ENCODE measurements around the gene ASB2.

The ASB2 gene

DNA sequence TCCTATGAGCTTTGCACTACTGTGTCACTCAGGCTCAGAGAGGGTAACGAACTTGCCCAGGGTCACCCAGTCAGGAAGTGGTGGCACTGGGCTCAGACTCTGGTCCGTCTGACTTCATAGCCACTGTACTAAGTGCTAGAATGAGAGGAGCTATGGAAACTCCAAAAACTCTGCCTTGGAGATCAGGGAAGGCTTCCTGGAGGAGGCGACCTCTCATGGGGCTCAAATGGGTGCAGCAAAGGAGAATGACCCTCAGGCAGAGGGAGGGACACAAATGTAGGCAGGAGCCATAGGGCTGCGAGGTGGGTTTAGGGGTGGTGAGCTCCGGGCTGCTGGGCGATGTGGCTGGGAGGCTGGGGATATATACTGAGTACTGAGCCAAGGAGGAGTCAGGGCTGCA, 23.9 kb upstream of the ASB2 start:
- DNase-seq = no peak

DNA sequence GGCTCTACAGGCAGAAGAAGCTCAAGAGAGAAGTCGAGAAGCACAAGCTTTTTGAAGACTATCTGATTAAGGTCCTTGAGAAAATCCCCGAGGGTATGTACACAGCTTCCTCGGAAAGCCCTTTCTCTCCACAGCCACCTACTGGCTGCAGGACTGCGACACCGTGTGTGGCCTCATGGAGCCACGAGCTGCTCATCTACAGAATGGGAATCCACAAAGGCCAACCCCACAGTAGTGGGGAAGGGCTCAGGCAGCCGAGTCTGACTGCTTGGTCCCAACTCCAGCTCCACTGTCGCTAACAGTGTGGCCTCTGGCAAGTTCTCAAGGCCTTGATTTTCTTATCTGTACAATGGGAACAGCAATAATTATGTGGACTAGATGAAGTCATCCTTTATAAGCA, 23.2 kb upstream of the ASB2 start:
- no peak for DNase-seq

DNA sequence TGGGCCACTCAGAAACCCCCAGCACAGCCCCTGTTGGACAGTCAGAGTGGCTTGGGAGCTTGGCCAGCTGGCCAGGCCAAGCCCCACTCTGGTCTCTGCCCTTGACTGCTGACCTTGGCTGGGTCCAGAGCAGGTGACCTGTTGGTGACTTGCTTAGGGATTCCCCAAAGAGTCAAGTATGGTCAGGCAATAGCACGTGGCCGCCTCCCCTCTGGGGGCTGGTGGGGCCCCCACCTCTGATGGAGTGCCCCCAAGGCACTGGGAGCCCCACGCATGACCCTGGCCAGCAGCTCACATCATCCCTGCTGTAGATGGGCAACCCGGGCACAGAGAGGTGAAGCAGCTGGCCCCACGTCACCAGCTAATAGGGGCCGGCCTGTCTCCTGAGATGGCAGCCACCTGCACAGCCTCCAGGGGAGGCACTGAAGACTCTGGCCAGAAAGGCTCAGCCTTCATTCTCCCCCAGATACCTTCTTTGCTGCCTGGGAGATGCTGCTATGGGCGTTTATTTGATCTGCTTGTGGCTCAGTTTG, 22.6 kb upstream of the ASB2 start:
- DNase-seq = no peak

DNA sequence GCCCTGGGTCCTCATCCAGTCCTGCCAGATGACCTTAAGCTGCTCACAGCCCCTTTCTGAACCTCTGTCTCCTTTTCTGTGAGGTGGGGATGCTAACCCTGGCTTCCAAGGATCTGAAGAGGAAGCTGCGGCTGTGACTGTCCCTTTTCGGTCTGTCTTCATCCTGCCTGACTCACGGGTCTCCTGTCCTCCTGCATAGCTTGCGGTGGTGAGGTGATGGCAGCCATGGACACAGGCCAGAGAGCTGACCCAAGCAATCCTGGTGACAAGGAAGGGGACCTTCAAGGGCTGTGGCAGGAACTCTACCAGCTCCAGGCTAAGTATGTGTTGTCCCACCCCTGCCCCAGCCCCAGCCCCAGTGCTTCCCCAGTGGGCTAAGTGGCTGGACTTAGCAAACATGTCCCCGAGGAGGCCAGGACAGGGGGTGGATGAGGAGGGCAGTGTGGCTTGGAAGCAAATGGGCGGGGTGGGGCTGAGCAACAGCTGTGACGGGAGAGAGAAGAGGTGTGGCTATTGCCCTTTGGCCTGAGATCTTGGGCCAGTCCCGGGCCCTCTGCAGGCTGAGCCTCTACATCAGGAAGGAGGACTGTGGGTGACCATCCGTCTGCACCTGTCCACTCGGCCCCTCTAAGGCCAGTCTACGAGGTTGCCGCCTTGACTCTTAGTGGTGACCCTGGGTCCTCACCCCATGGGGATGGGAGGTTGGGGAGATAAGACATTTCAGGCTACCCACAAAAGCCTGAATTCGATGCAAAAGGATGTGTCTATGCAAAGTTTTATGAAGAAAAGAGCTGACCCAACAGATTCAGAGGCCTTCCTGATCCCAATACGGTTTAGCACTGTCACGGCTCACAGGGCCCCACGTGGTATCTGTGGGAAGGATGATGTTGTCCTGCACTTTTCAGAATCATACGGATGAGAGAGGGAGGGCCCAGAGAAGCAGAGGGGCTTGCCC, 21.8 kb upstream of the ASB2 start:
- DNase-seq = no peak

DNA sequence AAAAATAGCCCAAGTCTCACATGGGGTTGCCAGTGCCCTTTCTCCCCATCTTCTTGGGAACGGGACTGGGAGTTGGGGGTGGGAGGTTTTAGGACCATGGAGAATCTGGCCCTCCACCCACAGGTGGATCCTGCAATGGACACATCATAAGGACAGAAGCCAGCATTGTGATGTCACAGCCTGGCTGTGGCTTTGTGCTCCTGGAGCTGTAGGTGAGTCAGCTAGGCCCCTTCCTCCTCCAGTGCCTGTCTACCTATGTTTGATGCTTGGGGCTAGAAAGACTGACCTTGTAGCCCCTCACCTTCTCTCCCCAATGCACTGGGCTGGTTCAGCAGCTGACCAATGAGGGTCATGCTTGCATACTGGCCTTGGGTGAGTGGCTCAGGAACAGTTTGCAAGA, 20.7 kb upstream of the ASB2 start, which contains the start of gene CCDC197:
Gene CCDC197, plus strand, starts transcription at position 220 of the 400 bp plus-strand sequence. CDS start 831 bp downstream, outside the sequence.
- DNase-seq = no peak

DNA sequence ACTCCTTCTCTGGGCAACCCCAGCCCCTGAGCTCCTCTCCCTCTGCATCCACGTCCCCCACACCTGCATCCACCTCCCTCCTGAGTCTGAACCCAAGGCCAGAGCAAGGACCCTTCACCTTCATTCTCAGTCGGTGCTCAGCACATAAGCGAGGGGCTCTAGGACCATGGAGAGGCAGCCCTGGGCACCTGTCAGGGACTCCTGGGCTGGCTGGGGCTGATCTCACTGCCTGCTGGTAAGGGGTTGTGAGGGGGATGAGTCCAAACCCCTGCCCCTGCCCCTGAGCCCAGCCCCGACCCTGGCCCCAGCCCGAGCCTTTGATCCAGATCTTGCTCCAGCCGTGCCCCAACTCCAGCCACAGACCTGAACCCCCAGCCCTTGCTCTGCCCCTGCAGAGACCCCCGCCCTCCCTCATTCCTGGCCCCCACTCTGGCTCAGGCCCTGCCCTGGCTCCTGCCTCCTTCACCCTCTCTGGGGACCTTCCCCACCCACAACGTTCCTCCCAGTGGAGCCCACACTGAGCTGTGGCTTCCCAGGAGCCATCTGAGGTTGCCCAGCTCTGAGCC, 19.8 kb upstream of the ASB2 start:
- no peak for DNase-seq

DNA sequence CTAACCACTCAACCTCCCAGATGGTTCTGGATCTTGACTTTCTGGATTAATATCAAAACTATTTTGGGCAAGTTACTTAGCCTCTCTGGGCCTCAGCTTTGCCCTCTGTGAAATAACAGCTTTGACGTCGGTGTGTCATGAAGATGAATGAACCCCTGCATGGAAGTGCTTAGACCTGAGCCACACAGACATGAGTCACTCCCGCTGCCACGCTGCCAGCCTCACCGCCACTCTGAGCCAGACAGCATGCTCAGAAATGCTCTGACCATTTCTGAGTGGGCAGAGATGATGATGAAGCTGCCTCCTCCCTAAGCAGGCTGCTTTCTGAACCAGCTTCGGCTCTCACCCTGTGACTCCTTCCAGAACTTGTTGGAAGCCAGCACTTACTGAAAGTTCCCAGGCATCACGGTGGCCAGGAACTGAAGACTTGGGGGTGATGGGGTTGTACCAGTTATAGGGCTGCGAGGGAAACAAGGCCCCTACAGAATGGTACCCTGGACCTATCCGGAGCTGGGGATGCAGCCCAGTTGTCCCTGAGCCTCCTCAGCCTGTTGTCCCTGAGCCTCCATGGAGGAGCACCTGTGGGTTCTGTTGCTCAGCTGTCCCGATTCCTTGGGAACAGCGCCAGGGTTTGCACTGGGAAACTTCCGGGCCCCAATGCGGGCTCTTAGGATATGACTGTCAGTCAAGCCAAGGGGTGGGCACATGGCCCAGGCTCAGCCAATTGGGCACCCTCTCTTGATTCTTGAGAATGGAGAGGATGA, 18.7 kb upstream of the ASB2 start:
- no peak for DNase-seq

- DNase-seq = no peak
Measured at GRCh38 chr14:93993382-93993781, 17.0 kb upstream of the ASB2 start.

- DNase-seq = no peak
Measured at GRCh38 chr14:93991649-93992048, 15.3 kb upstream of the ASB2 start.

DNA sequence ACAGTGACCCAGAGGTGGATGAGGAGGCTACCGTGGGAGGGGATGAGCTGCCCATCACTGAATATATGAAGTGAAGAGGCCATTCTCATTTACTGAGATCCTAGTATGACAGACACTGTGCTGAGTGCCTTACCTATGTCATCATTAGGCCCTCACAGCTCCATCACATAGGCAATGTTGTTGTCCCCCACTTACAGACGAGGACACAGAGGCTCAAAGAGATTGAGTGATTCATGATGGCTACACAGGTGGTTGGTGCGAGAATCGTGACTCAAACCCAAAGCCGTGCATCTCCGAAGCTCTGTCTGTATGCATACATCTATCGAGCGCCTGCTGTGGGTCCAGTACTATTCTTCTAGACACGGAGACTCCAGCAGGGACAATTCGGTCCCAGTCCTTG, 14.8 kb upstream of the ASB2 start:
- DNase-seq = no peak

DNA sequence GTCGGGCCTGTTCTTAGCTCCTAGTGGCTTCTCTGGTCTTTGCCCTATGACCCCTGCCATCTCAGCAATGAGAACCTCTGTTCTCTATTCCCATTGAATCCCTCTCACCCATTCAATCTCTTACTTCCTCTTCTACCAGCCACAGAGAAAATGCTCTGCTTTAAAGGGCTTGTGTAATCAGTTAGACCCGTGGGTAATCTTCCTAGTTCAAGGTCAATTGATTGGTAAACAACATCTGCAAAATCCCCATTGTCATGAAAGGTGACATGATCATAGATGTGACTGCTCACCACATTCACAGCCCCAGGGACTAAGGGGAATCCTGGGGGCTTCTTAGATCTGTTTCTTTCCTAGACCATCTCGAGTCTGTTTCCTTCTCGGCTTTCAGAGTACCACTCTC, 13.6 kb upstream of the ASB2 start:
- DNase-seq = no peak

GRCh38 chr14:93987815-93988476, 11.6 kb upstream of the ASB2 start:
- no peak for DNase-seq

DNA sequence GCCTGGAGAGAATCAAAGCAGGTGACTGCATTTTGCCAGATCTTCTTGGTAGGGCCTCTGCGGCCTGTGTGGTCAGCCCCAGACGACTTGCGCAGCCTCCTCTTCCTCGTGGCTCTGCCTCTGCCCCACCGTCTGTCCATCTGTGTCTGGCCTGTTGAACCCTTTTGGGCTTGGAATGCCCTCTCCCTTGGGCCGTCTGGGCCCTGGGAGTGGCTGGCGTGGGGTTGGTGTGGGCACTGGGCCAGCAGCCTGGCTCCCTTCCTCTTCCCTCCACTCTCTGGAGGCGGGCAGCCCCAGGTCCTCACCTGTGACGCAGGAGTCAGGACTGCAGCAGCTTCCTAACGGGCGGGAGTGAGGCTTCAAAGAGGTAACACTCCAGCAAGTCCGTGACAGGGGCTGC, 11.0 kb upstream of the ASB2 start:
- no peak for DNase-seq

GRCh38 chr14:93986955-93987354, 10.6 kb upstream of the ASB2 start:
- no peak for DNase-seq

DNA sequence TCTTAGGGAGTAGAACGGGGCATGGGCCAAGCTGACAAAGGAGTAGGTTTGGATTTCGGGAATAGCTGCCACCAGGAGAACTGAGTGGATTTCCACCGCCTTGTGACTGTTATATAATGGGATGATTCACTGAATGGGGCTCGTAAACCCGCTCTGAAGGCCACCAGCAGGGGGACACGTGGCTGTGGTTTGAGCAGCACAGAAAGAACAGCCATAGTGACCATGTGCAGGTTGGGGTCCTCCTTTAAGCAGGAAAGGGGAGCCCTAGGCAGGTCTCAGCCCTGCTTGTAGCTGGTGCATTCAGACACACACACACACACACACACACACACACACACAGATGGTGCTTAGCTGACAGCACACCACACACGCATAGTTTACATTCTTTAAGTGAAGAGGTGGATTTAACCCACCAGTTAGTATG, 8.6 kb upstream of the ASB2 start:
- DNase-seq = no peak

DNA sequence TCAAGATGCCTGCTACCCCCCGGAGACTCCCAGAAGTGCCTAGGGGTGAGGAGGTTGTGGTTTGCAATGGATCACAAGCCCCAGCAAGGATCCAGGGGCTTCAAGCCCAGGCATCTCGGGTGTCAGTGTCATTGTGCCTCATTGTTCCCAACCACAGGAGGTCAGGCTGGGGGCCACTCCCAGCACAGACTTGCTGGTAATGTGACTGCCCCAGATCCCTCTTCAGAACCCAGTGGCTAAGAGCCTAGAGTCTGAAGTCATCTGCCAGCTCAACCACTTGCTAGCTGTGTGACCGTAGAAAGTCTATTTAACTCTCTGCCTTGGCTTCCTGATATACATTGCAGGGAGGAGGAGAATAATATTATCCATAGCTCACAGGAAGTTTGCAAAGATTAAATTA, 7.7 kb upstream of the ASB2 start:
- DNase-seq = no peak

DNA sequence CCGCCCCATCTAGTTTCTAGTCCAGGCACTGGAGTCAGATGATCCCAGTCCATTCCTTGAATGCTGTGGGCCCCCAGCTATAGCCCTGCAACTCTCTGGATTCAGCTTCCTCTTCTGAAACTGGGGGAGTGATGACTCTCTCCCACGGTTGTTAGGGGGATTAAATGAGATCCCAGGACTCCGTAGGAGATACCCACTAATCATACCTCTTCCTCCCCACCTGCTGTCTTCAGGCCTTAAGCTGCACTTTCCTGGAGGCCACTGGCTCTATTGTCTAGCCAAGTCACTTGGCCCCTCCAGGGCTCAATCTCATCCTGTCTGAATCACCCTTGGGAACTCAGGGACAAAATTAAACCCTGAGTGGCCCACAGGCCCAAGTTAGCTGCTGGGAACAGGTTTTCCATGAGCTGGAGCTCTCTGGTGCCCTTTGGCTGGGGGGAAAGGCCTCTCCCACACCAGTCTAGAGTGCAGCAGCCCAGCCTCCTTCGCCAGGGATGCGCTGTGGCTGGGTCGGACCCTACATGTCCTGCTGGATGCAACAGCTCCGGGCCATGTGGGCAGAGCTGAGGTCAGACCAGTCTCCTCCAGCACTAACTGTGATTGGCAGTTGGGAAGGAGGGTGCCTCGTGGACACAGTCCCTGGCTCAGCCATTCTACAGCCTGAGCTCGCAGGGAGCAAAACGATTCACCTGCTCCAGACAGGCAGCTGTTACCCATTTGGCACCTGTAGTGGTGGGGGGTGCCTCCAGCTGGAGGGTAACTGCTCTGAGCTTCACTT, 6.0 kb upstream of the ASB2 start:
- no peak for DNase-seq

- DNase-seq = no peak
Measured at GRCh38 chr14:93981316-93982229, 5.2 kb upstream of the ASB2 start.

GRCh38 chr14:93980456-93981201, 4.3 kb upstream of the ASB2 start:
- no peak for DNase-seq

- DNase-seq = no peak
Measured at GRCh38 chr14:93978735-93979134, 2.4 kb upstream of the ASB2 start.

All from GDM1 (cell line).